Tibial nerve (tissue), 3 donors: ENCODE data around the gene CCDC182.

ENCODE experiments used
- CTCF ChIP-seq, 5 experiments: fragments of 200-600 bp in 3 of 5; fragments of 450-650 bp in 2 of 5; sonication (generic) in 3 of 5; IDR thresholded peaks; one replicate each; pipeline ENCODE4 v1.5.1; 2016 to 2019; ENCODE audit warnings: antibody characterized with exemption in 5 of 5, mild to moderate bottlenecking in 3 of 5, moderate library complexity in 2 of 5
- POLR2A ChIP-seq, 2 donors: fragments of 450-650 bp; IDR thresholded peaks; one replicate each; pipeline ENCODE4 v1.6.1; 2017; ENCODE audit warnings: antibody characterized with exemption in 2 of 2, mild to moderate bottlenecking in 2 of 2, moderate library complexity in 2 of 2

GRCh38 chr17:57755480-57756070, 10.5 kb upstream of the CCDC182 start:
- TF ChIP-seq CTCF (IDR thresholded peaks at IDR 0.05): no peak
- no peak for TF ChIP-seq POLR2A (IDR thresholded peaks at IDR 0.05)
